Astrocyte (in vitro differentiated cells and primary cell): ENCODE results near the gene SPRED1. TPM values are rescaled to one million over a fixed set of nuclear protein-coding genes. Genes with fewer than 3 reads are reported as not detected.

ENCODE experiments used
- DNase-seq: peaks from one replicate; pipeline ENCODE4 v3.0.0-alpha.2; 2010; ENCODE audit warnings: low read depth
- FAIRE-seq: peaks from 2 replicates; lab custom pipeline; 2011; peaks lifted over from hg19 to GRCh38; lab: Jason Lieb, UNC
- H2AFZ ChIP-seq: 2 replicates; pipeline ENCODE4 v1.6.0; 2012; ENCODE audit warnings: low read depth, low read length, inconsistent platforms
- H3K27ac ChIP-seq: 2 replicates; pipeline ENCODE4 v1.5.1; 2011; ENCODE audit warnings: low read depth, low read length, inconsistent platforms
- H3K27me3 ChIP-seq: 2 replicates; pipeline ENCODE4 v1.6.0; 2011; ENCODE audit warnings: low read length, inconsistent platforms; ENCODE audit not compliant: insufficient read depth
- H3K36me3 ChIP-seq: 2 replicates; pipeline ENCODE4 v1.5.1; 2011; ENCODE audit warnings: low read length, inconsistent platforms; ENCODE audit not compliant: insufficient read depth
- H3K4me1 ChIP-seq: 2 replicates; pipeline ENCODE4 v1.5.1; 2011; ENCODE audit warnings: low read length, inconsistent platforms; ENCODE audit not compliant: insufficient read depth
- H3K4me2 ChIP-seq: 2 replicates; pipeline ENCODE4 v1.6.0; 2012; ENCODE audit warnings: low read length, inconsistent platforms
- H3K4me3 ChIP-seq: 2 replicates; pipeline ENCODE4 v1.5.1; 2011; ENCODE audit warnings: low read depth, mild to moderate bottlenecking, low read length, inconsistent platforms; ENCODE audit not compliant: insufficient read depth
- H3K79me2 ChIP-seq: 2 replicates; pipeline ENCODE4 v1.6.0; 2012; ENCODE audit warnings: mild to moderate bottlenecking, low read length, inconsistent platforms; ENCODE audit not compliant: insufficient read depth
- H3K9ac ChIP-seq: 2 replicates; pipeline ENCODE4 v1.6.0; 2012; ENCODE audit warnings: mild to moderate bottlenecking, low read length, inconsistent platforms
- H3K9me3 ChIP-seq: 2 replicates; pipeline ENCODE4 v1.5.1; 2012; ENCODE audit warnings: low read depth, mild to moderate bottlenecking, low read length, inconsistent platforms; ENCODE audit not compliant: insufficient read depth
- H4K20me1 ChIP-seq: 2 replicates; pipeline ENCODE4 v1.6.0; 2012; ENCODE audit warnings: low read length, inconsistent platforms; ENCODE audit not compliant: insufficient read depth
- H3K27ac Mint-ChIP-seq: one replicate; pipeline ENCODE4 v1.8.0; 2021; ENCODE audit warnings: mild to moderate bottlenecking, mixed read lengths; ENCODE audit not compliant: unreplicated experiment
- H3K27me3 Mint-ChIP-seq: one replicate; pipeline ENCODE4 v1.8.0; 2021; ENCODE audit warnings: low read depth, mixed read lengths; ENCODE audit not compliant: unreplicated experiment
- H3K36me3 Mint-ChIP-seq: one replicate; pipeline ENCODE4 v1.8.0; 2021; ENCODE audit warnings: low read depth, mixed read lengths; ENCODE audit not compliant: unreplicated experiment
- H3K4me1 Mint-ChIP-seq: one replicate; pipeline ENCODE4 v1.8.0; 2021; ENCODE audit warnings: low read depth, mixed read lengths; ENCODE audit not compliant: unreplicated experiment
- H3K4me3 Mint-ChIP-seq: one replicate; pipeline ENCODE4 v1.8.0; 2021; ENCODE audit warnings: mild to moderate bottlenecking, moderate library complexity, mixed read lengths; ENCODE audit not compliant: unreplicated experiment
- H3K9me3 Mint-ChIP-seq: one replicate; pipeline ENCODE4 v1.8.0; 2021; ENCODE audit warnings: mild to moderate bottlenecking, mixed read lengths; ENCODE audit not compliant: unreplicated experiment
- CTCF ChIP-seq: IDR thresholded peaks from 2 replicates; pipeline ENCODE4 v1.5.1; 2011; ENCODE audit warnings: low read depth, mild to moderate bottlenecking, inconsistent platforms, low read length, moderate library complexity; ENCODE audit not compliant: insufficient read depth
- EZH2 ChIP-seq: IDR thresholded peaks from 2 replicates; pipeline ENCODE4 v1.6.1; 2012; ENCODE audit warnings: mild to moderate bottlenecking, low read length, inconsistent platforms; ENCODE audit not compliant: insufficient read depth
- total RNA-seq: library from RNA; stranded (reverse); gene quantifications from 2 replicates; pipeline ENCODE4 v1.2.1, GENCODE V29; 2021

Gene SPRED1
- total RNA-seq, 1 donor from 2014 or later, result 31.7 TPM

GRCh38 chr15:38255690-38256089 is 3.1 kb downstream of the SPRED1 start:
- Mint-ChIP-seq H3K4me1 (peaks cover 19% of the 10 kb centered on the region), H3K9me3 (no peaks in the 10 kb centered on the region), H3K27ac (no peak overlapping the region), H3K4me3 (peak overlapping the region; percentile 98), H3K36me3 (no peaks in the 10 kb centered on the region), H3K27me3 (no peaks in the 10 kb centered on the region)
- peak overlapping the region; percentile 91 for H3K4me3 ChIP-seq
- DNase-seq, result no peak
- H3K36me3 ChIP-seq, result no peaks in the 10 kb centered on the region
- H4K20me1 ChIP-seq, result peaks cover 65% of the 10 kb centered on the region
- H2AFZ ChIP-seq, result no peak overlapping the region
- TF ChIP-seq EZH2, result no peak
- TF ChIP-seq CTCF, result no peak
- H3K9ac ChIP-seq, result peak overlapping the region; percentile 89
- no peaks in the 10 kb centered on the region for H3K9me3 ChIP-seq
- H3K27ac ChIP-seq, result peak overlapping the region; percentile 25
- peak overlapping the region; percentile 99 for H3K4me2 ChIP-seq
- FAIRE-seq, result no peak
- H3K27me3 ChIP-seq, result no peaks in the 10 kb centered on the region
- peaks cover 26% of the 10 kb centered on the region for H3K4me1 ChIP-seq
- H3K79me2 ChIP-seq, result peaks cover 82% of the 10 kb centered on the region

DNA sequence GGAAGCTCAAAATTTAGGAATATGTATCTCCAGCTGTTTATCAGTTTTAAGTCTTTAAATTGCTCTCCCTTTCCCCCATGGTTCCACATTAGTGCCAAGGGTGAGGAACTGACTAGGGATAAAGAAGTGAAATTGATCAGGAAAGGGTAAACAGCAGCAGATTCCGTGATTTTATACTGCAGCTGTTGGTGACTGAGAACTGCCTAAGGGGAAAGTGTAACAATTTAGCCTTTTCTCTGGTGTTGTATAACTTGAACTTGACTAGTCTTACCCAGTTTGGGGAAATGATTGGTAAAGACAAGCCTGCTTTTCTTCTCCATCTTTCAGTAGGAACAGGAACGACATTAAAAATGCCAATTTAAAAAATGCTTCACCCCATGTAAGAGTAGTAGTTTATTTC is 5.0 kb downstream of the SPRED1 start:
- H3K36me3 Mint-ChIP-seq, result peaks cover 1% of the 10 kb centered on the region
- Histone ChIP-seq H3K4me3 (peak overlapping the region; percentile 19), H3K79me2 (peaks cover 100% of the 10 kb centered on the region), H3K4me2 (peak overlapping the region; percentile 99), H4K20me1 (peaks cover 84% of the 10 kb centered on the region), H2AFZ (no peak overlapping the region), H3K9ac (peak overlapping the region; percentile 7), H3K27ac (no peak overlapping the region), H3K4me1 (peaks cover 20% of the 10 kb centered on the region), H3K9me3 (no peaks in the 10 kb centered on the region), H3K36me3 (no peaks in the 10 kb centered on the region), H3K27me3 (no peaks in the 10 kb centered on the region)
- H3K4me3 Mint-ChIP-seq, result peak overlapping the region; percentile 66
- no peak for FAIRE-seq
- TF ChIP-seq CTCF, result no peak
- H3K9me3 Mint-ChIP-seq, result no peaks in the 10 kb centered on the region
- H3K27me3 Mint-ChIP-seq, result no peaks in the 10 kb centered on the region
- peaks cover 23% of the 10 kb centered on the region for H3K4me1 Mint-ChIP-seq
- H3K27ac Mint-ChIP-seq, result no peak overlapping the region
- DNase-seq, result no peak

DNA sequence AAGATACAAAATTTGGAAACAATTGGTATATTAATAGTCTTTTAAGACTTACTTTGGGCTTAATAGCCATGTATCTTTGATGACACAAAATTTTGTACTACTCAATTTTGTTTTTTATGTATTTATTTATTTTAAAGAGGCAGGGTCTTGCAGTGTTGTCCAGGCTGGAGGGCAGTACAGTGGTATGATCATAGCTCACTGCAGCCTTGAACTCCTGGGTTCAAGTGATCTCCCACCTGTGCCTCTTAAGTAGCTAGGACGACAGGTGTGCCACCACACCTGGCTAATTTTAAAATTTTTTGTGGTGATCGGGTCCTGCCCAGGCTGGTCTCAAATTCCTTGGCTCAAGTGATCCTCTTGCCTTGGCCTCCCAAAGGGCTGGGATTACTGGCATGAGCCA is 6.5 kb downstream of the SPRED1 start:
- H3K27ac ChIP-seq, result no peak overlapping the region
- no peak for FAIRE-seq
- Mint-ChIP-seq H3K4me1 (peaks cover 23% of the 10 kb centered on the region), H3K27ac (no peak overlapping the region), H3K9me3 (no peaks in the 10 kb centered on the region), H3K27me3 (no peaks in the 10 kb centered on the region), H3K4me3 (no peak overlapping the region), H3K36me3 (peaks cover 1% of the 10 kb centered on the region)
- peaks cover 88% of the 10 kb centered on the region for H4K20me1 ChIP-seq
- peaks cover 100% of the 10 kb centered on the region for H3K79me2 ChIP-seq
- no peaks in the 10 kb centered on the region for H3K36me3 ChIP-seq
- H3K27me3 ChIP-seq, result no peaks in the 10 kb centered on the region
- H2AFZ ChIP-seq, result no peak overlapping the region
- H3K9ac ChIP-seq, result no peak overlapping the region
- no peak overlapping the region for H3K4me2 ChIP-seq
- TF ChIP-seq CTCF, result no peak
- no peak for TF ChIP-seq EZH2
- H3K4me1 ChIP-seq, result peaks cover 20% of the 10 kb centered on the region
- no peaks in the 10 kb centered on the region for H3K9me3 ChIP-seq
- no peak overlapping the region for H3K4me3 ChIP-seq
- DNase-seq, result no peak
